A549 (cell line): ENCODE measurements around the gene LDLRAD3. TPM values are rescaled to one million over a fixed set of nuclear protein-coding genes. Genes with fewer than 3 reads are reported as not detected.

Experiments used
- ATAC-seq, 2 experiments: fragments of 200-7000 bp in 1 of 2; fragments of >200 bp in 1 of 2; cut with Nextera tagmentation in 1 of 2; cut with Tn5 transposase in 1 of 2; 3 replicates each; pipeline versions ENCODE4 v1.8.0 to v1.9.1; 2018 to 2020; ENCODE audit warnings: mild to moderate bottlenecking in 1 of 2, moderate library complexity in 1 of 2
- CTCF ChIA-PET: fragments of 300-600 bp; sonication (Branson Sonifier 250); formaldehyde crosslinking; extraction: SDS; loops from one replicate; lab custom pipeline; 2021; ENCODE audit warnings: antibody characterized with exemption, inconsistent platforms; lab: Yijun Ruan, JAX
- POLR2A ChIA-PET: fragments of 350-600 bp; formaldehyde crosslinking; extraction: SDS; loops from one replicate; lab custom pipeline; 2021; ENCODE audit warnings: antibody characterized with exemption, inconsistent platforms; lab: Yijun Ruan, JAX
- DNase-seq, 2 experiments: peaks; one replicate each; pipeline versions ENCODE4 v3.0.0 to v3.0.0-alpha.2; 2011 to 2016; ENCODE audit warnings: low read depth in 1 of 2, low spot score in 1 of 2
- FAIRE-seq: peaks from 2 replicates; lab custom pipeline; 2011; peaks lifted over from hg19 to GRCh38; lab: Jason Lieb, UNC
- H3K27ac ChIP-seq, 2 experiments: fragments of >200 bp; sonication (Bioruptor Twin); formaldehyde crosslinking; 3 replicates each; pipeline ENCODE4 v1.5.1; 2016 to 2017
- H3K4me1 ChIP-seq: fragments of >200 bp; sonication (Bioruptor Twin); formaldehyde crosslinking; 3 replicates; pipeline ENCODE4 v1.6.1; 2016
- H3K4me2 ChIP-seq: fragments of >200 bp; sonication (Bioruptor Twin); formaldehyde crosslinking; 3 replicates; pipeline ENCODE4 v1.6.1; 2016
- H3K4me3 ChIP-seq: fragments of >200 bp; sonication (Bioruptor Twin); formaldehyde crosslinking; 3 replicates; pipeline ENCODE4 v1.5.1; 2016
- H3K9me3 ChIP-seq: fragments of >200 bp; sonication (Bioruptor Twin); formaldehyde crosslinking; 3 replicates; pipeline ENCODE4 v1.6.1; 2016
- CHD4 ChIP-seq: fragments of 200-600 bp; sonication (generic); IDR thresholded peaks from 2 replicates; pipeline ENCODE4 v1.6.1; 2016; ENCODE audit warnings: antibody characterized with exemption, mild to moderate bottlenecking, borderline replicate concordance
- EHF ChIP-seq: fragments of 250-450 bp; sonication (Bioruptor Pico); IDR thresholded peaks from 2 replicates; pipeline ENCODE4 v1.5.0; 2020; ENCODE audit warnings: mild to moderate bottlenecking
- EP300 ChIP-seq, 2 experiments: fragments of >200 bp; sonication (Bioruptor Twin); formaldehyde crosslinking; IDR thresholded peaks; 2 replicates in 1 of 2; 3 replicates in 1 of 2; pipeline ENCODE4 v1.6.1; 2016 to 2017
- ESRRA ChIP-seq: fragments of 150-350 bp; IDR thresholded peaks from 2 replicates; pipeline ENCODE4 v1.6.1; 2014; ENCODE audit warnings: mild to moderate bottlenecking, low read length, borderline replicate concordance
- HDAC2 ChIP-seq: fragments of 200-600 bp; sonication (generic); IDR thresholded peaks from 2 replicates; pipeline ENCODE4 v1.6.1; 2016
- HOXA7 ChIP-seq: fragments of 250-450 bp; sonication (Bioruptor Pico); IDR thresholded peaks from 2 replicates; pipeline ENCODE4 v1.5.0; 2020; ENCODE audit warnings: mild to moderate bottlenecking, moderate library complexity
- HOXB5 ChIP-seq: fragments of 250-450 bp; sonication (Bioruptor Pico); IDR thresholded peaks from 2 replicates; pipeline ENCODE4 v1.5.0; 2020; ENCODE audit warnings: mild to moderate bottlenecking, moderate library complexity
- JUN ChIP-seq, 2 experiments: fragments of >200 bp; sonication (Bioruptor Twin); formaldehyde crosslinking; IDR thresholded peaks; 2 replicates in 1 of 2; 3 replicates in 1 of 2; pipeline ENCODE4 v1.6.1; 2016 to 2017
- MAFK ChIP-seq: fragments of 450-650 bp; IDR thresholded peaks from 2 replicates; pipeline ENCODE4 v1.6.1; 2014; ENCODE audit not compliant: partially characterized antibody
- PBX3 ChIP-seq: IDR thresholded peaks from 2 replicates; pipeline ENCODE4 v1.6.1; 2012
- PHF8 ChIP-seq: fragments of 200-600 bp; sonication (generic); IDR thresholded peaks from 2 replicates; pipeline ENCODE4 v1.6.1; 2016; ENCODE audit warnings: low read depth, mild to moderate bottlenecking, antibody characterized with exemption, moderate library complexity, borderline replicate concordance
- POLR2A ChIP-seq: IDR thresholded peaks from 2 replicates; pipeline ENCODE4 v1.6.1; 2012; ENCODE audit warnings: mild to moderate bottlenecking, low read length
- POLR2AphosphoS2 ChIP-seq: conservative IDR thresholded peaks from 2 replicates; pipeline ENCODE4 v1.6.1; 2012; ENCODE audit warnings: low read length, improper control_type of control experiment, inconsistent platforms
- RCOR1 ChIP-seq: fragments of 150-350 bp; IDR thresholded peaks from 2 replicates; pipeline ENCODE4 v1.6.1; 2014; ENCODE audit warnings: antibody characterized with exemption, low read length, low read depth
- SREBF2 ChIP-seq: fragments of 450-650 bp; IDR thresholded peaks from 2 replicates; pipeline ENCODE4 v1.6.1; 2014; ENCODE audit warnings: mild to moderate bottlenecking, moderate library complexity
- TP53 ChIP-seq: fragments of 250-450 bp; sonication (Bioruptor Pico); IDR thresholded peaks from 2 replicates; pipeline ENCODE4 v1.5.0; 2021; ENCODE audit warnings: mild to moderate bottlenecking, moderate library complexity
- ZSCAN20 ChIP-seq: fragments of 250-450 bp; sonication (Bioruptor Pico); IDR thresholded peaks from 2 replicates; pipeline ENCODE4 v1.8.0; 2022; ENCODE audit warnings: mild to moderate bottlenecking, moderate library complexity
- WGBS: methylation state at CpG from one replicate; pipeline ENCODE4 v1.1.6; 2017; ENCODE audit errors: missing lambda C conversion rate; 5-methylcytosine and 5-hydroxymethylcytosine counted together
- polyA plus RNA-seq, 4 experiments: library from polyadenylated mRNA; depleted of rRNA in 3 of 4; stranded (reverse); fragments of >200 nt; fragmentation: RNase III in 1 of 4; extraction: RNeasy Plus Mini Kit Qiagen cat#74134 plus additional on column Dnase treatment in 1 of 4; gene quantifications; 2 replicates in 3 of 4; 3 replicates in 1 of 4; pipeline ENCODE4 v1.2.3, GENCODE V29; 2011 to 2017
- TF ChIP-seq, protein P1 (sequence below): IDR thresholded peaks from 2 replicates; pipeline ENCODE4 v1.6.1; 2012; ENCODE audit warnings: low read depth, borderline replicate concordance
- TF ChIP-seq, protein P2 (sequence below): fragments of >200 bp; sonication (Bioruptor Twin); formaldehyde crosslinking; IDR thresholded peaks from 2 replicates; pipeline ENCODE4 v1.6.1; 2016
- TF ChIP-seq, protein P3 (sequence below): IDR thresholded peaks from 2 replicates; pipeline ENCODE4 v1.6.1; 2012
- TF ChIP-seq, protein P4 (sequence below): fragments of 200-600 bp; sonication (generic); IDR thresholded peaks from 2 replicates; pipeline ENCODE4 v1.6.1; 2016; ENCODE audit warnings: antibody characterized with exemption, mild to moderate bottlenecking, moderate library complexity

The LDLRAD3 gene
- polyA plus RNA-seq, 2 of the 4 experiments (the other 2 are of a cell fraction), result 10.5 to 13.2 TPM

GRCh38 chr11:36015799-36016198, 71.9 kb downstream of the LDLRAD3 start:
- Histone ChIP-seq H3K4me2 (no peak overlapping the region), H3K4me1 (peaks cover 13% of the 10 kb centered on the region), H3K27ac (no peak overlapping the region), H3K9me3 (no peaks in the 10 kb centered on the region), H3K4me3 (no peak overlapping the region)
- FAIRE-seq (no peak), ATAC-seq (no peak), DNase-seq (no peak)
- TF ChIP-seq POLR2AphosphoS2 (no peak), HOXA7 (no peak), PBX3 (no peak)
- TF ChIP-seq, protein P1, sequence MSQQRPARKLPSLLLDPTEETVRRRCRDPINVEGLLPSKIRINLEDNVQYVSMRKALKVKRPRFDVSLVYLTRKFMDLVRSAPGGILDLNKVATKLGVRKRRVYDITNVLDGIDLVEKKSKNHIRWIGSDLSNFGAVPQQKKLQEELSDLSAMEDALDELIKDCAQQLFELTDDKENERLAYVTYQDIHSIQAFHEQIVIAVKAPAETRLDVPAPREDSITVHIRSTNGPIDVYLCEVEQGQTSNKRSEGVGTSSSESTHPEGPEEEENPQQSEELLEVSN, result no peak
- TF ChIP-seq, protein P2, sequence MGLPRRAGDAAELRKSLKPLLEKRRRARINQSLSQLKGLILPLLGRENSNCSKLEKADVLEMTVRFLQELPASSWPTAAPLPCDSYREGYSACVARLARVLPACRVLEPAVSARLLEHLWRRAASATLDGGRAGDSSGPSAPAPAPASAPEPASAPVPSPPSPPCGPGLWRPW, result no peak
- 91% methylated on average over 7 of the region's 8 CpGs for WGBS
- ChIA-PET CTCF (interaction anchor here (0.6 to 1.0 kb wide), 3 partner anchors 26 to 135 kb away, joined by 3 read pairs; no protein-coding TSS in a partner anchor), POLR2A (no interaction called here)

DNA sequence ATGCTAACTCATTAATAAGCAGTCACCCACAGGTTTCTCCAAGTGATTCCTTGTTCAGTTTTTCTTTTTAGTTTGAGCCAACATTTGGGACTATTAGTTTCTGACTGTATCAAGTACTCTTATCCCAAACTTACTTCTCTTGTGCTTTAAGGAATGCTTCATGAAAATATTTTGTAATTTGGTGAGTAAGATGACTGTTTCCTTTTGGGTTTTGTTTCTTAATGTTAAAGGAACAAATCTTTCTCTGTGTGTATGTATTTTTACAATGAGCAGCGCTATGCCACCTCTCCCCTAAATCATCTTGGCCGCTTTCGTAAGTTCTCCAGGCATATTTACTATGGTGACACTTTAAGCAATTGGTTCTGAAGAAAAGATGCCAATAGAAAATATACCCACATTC, 72.4 kb downstream of the LDLRAD3 start:
- Histone ChIP-seq H3K27ac (no peak overlapping the region), H3K4me1 (peaks cover 13% of the 10 kb centered on the region), H3K4me3 (no peak overlapping the region), H3K9me3 (no peaks in the 10 kb centered on the region), H3K4me2 (no peak overlapping the region)
- ChIA-PET CTCF (interaction anchor here (0.8 to 1.0 kb wide), 2 partner anchors 26 to 74 kb away, joined by 3 read pairs; no protein-coding TSS in a partner anchor), POLR2A (no interaction called here)
- no peak for DNase-seq
- 94% methylated on average over 3 of the region's 3 CpGs for WGBS
- no peak for ATAC-seq
- FAIRE-seq, result no peak
- TF ChIP-seq EHF (CRISPR knock-in tag) (no peak), HOXB5 (CRISPR knock-in tag) (no peak), EP300 (IDR thresholded peaks at IDR 0.05) (no peak), TP53 (no peak), MAFK (no peak), CHD4 (no peak), JUN (IDR thresholded peaks at IDR 0.05) (no peak), RCOR1 (no peak), SREBF2 (no peak), HDAC2 (no peak), PHF8 (no peak), POLR2A (no peak)
- TF ChIP-seq, protein P3, sequence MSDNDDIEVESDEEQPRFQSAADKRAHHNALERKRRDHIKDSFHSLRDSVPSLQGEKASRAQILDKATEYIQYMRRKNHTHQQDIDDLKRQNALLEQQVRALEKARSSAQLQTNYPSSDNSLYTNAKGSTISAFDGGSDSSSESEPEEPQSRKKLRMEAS, result no peak
- TF ChIP-seq, protein P4, sequence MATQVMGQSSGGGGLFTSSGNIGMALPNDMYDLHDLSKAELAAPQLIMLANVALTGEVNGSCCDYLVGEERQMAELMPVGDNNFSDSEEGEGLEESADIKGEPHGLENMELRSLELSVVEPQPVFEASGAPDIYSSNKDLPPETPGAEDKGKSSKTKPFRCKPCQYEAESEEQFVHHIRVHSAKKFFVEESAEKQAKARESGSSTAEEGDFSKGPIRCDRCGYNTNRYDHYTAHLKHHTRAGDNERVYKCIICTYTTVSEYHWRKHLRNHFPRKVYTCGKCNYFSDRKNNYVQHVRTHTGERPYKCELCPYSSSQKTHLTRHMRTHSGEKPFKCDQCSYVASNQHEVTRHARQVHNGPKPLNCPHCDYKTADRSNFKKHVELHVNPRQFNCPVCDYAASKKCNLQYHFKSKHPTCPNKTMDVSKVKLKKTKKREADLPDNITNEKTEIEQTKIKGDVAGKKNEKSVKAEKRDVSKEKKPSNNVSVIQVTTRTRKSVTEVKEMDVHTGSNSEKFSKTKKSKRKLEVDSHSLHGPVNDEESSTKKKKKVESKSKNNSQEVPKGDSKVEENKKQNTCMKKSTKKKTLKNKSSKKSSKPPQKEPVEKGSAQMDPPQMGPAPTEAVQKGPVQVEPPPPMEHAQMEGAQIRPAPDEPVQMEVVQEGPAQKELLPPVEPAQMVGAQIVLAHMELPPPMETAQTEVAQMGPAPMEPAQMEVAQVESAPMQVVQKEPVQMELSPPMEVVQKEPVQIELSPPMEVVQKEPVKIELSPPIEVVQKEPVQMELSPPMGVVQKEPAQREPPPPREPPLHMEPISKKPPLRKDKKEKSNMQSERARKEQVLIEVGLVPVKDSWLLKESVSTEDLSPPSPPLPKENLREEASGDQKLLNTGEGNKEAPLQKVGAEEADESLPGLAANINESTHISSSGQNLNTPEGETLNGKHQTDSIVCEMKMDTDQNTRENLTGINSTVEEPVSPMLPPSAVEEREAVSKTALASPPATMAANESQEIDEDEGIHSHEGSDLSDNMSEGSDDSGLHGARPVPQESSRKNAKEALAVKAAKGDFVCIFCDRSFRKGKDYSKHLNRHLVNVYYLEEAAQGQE, result no peak

DNA sequence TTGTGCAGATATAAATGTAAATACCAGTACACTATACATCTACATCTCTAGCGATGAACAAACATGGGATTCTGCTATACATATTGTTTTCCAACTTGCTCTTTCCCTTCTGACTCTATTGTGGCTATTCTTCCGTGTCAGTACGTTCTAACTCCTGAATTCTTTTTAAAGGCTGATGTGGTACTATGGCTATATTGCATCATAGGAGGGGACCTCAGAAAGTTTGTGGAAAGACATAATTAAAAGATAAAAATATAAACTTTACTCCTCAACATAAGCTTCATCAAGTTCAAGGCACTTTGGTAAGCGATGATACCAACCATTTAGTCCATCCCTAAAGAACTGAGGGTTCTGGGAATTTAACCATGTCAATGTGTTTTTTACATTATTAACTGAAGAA, 72.8 kb downstream of the LDLRAD3 start:
- ChIA-PET CTCF (no interaction called here), POLR2A (no interaction called here)
- no peak for ATAC-seq
- WGBS, result 95% methylated on average over 4 of the region's 4 CpGs
- Histone ChIP-seq H3K4me3 (no peak overlapping the region), H3K27ac (no peak overlapping the region), H3K4me2 (no peak overlapping the region), H3K9me3 (no peaks in the 10 kb centered on the region), H3K4me1 (peaks cover 13% of the 10 kb centered on the region)
- DNase-seq, result no peak
- no peak for FAIRE-seq
- TF ChIP-seq RCOR1, result no peak
- no peak for TF ChIP-seq ESRRA
- no peak for TF ChIP-seq HOXB5 (CRISPR knock-in tag)
- TF ChIP-seq ZSCAN20 (CRISPR knock-in tag), result no peak
